K562 (cell line): Measurements from ENCODE around the gene TIMM9. TPM values are rescaled to one million over a fixed set of nuclear protein-coding genes. Genes with fewer than 3 reads are reported as not detected.

Source experiments
- CREM ChIP-seq: IDR thresholded peaks from 2 replicates; pipeline ENCODE4 v1.6.1; 2014; ENCODE audit warnings: antibody characterized with exemption, low read depth
- HOXB6 ChIP-seq: fragments of 250-450 bp; sonication (Bioruptor Pico); IDR thresholded peaks from 2 replicates; pipeline ENCODE4 v1.5.1; 2022; ENCODE audit warnings: mild to moderate bottlenecking, borderline replicate concordance
- KAT2B ChIP-seq: IDR thresholded peaks from one replicate; pipeline ENCODE4 v1.6.1; 2012; ENCODE audit warnings: low read depth, mild to moderate bottlenecking, control low read depth, inconsistent platforms, low read length, moderate library complexity
- MAFF ChIP-seq: IDR thresholded peaks from 2 replicates; pipeline ENCODE4 v1.6.1; 2012; ENCODE audit warnings: low read length, improper control_type of control experiment
- MTA2 ChIP-seq: fragments of 450-650 bp; IDR thresholded peaks from 2 replicates; pipeline ENCODE4 v1.6.1; 2016; ENCODE audit warnings: low read depth
- MTA3 ChIP-seq: fragments of 450-650 bp; formaldehyde crosslinking; IDR thresholded peaks from 2 replicates; pipeline ENCODE4 v1.6.1; 2017; ENCODE audit warnings: mild to moderate bottlenecking, borderline replicate concordance
- MYBL2 ChIP-seq, 2 experiments: fragments of 450-650 bp in 1 of 2; sonication (generic) in 1 of 2; formaldehyde crosslinking in 1 of 2; IDR thresholded peaks; 2 replicates each; pipeline versions ENCODE4 v1.6.1 to v1.8.1; 2017 to 2022; ENCODE audit warnings: borderline replicate concordance in 1 of 2, inconsistent platforms in 1 of 2, low read depth in 1 of 2, mild to moderate bottlenecking in 1 of 2, missing genetic modification reagents in 1 of 2, moderate library complexity in 1 of 2
- NBN ChIP-seq: fragments of 450-650 bp; IDR thresholded peaks from 2 replicates; pipeline ENCODE4 v1.6.1; 2016; ENCODE audit warnings: low read depth, mild to moderate bottlenecking
- PHB2 ChIP-seq: fragments of 450-650 bp; IDR thresholded peaks from 2 replicates; pipeline ENCODE4 v1.6.1; 2017; ENCODE audit warnings: low read depth
- POLR2AphosphoS5 ChIP-seq: IDR thresholded peaks from 2 replicates; pipeline ENCODE4 v1.6.1; 2011; ENCODE audit warnings: mild to moderate bottlenecking, low read depth, low read length, moderate library complexity; ENCODE audit not compliant: control insufficient read depth, insufficient read depth
- RBM34 ChIP-seq: fragments of 200-400 bp; formaldehyde crosslinking; IDR thresholded peaks from 2 replicates; pipeline ENCODE4 v1.6.1; 2018; ENCODE audit warnings: low read length, borderline replicate concordance; ENCODE audit not compliant: insufficient read depth
- RUNX1 ChIP-seq: sonication (generic); IDR thresholded peaks from 2 replicates; pipeline ENCODE4 v1.6.1; 2016; ENCODE audit warnings: antibody characterized with exemption, low read depth
- SIN3B ChIP-seq: fragments of 450-650 bp; IDR thresholded peaks from 2 replicates; pipeline ENCODE4 v1.6.1; 2017; ENCODE audit warnings: low read depth, mild to moderate bottlenecking, moderate library complexity
- SNIP1 ChIP-seq: fragments of 450-650 bp; IDR thresholded peaks from 2 replicates; pipeline ENCODE4 v1.7.1; 2017; ENCODE audit warnings: low read depth, mild to moderate bottlenecking
- TARDBP ChIP-seq: fragments of 450-650 bp; IDR thresholded peaks from 2 replicates; pipeline ENCODE4 v1.6.1; 2016
- THRAP3 ChIP-seq: fragments of 450-650 bp; IDR thresholded peaks from 2 replicates; pipeline ENCODE4 v1.6.1; 2016; ENCODE audit warnings: mild to moderate bottlenecking, inconsistent platforms, borderline replicate concordance
- TOE1 ChIP-seq, 2 experiments: fragments of 450-650 bp in 1 of 2; sonication (generic) in 1 of 2; formaldehyde crosslinking in 1 of 2; IDR thresholded peaks; 2 replicates each; pipeline versions ENCODE4 v1.7.1 to v1.8.0; 2016 to 2022; ENCODE audit warnings: borderline replicate concordance in 2 of 2, mild to moderate bottlenecking in 2 of 2, antibody characterized with exemption in 1 of 2, inconsistent platforms in 1 of 2, low read depth in 1 of 2, missing genetic modification reagents in 1 of 2, moderate library complexity in 1 of 2
- ZKSCAN3 ChIP-seq: fragments of 250-450 bp; sonication (Bioruptor Pico); IDR thresholded peaks from 2 replicates; pipeline ENCODE4 v1.4.0; 2020
- ZNF583 ChIP-seq: fragments of 250-450 bp; sonication (Bioruptor Pico); IDR thresholded peaks from 2 replicates; pipeline ENCODE4 v1.4.0; 2020
- ZNF75A ChIP-seq: fragments of 450-650 bp; formaldehyde crosslinking; IDR thresholded peaks from 2 replicates; pipeline ENCODE4 v1.4.0; 2020; ENCODE audit warnings: mild to moderate bottlenecking
- polyA plus RNA-seq, 8 experiments: library from polyadenylated mRNA; depleted of rRNA in 4 of 8; stranded (reverse) in 5 of 8; unstranded in 3 of 8; fragments of >200 nt; fragmentation: Nextera tagmentation in 2 of 8; fragmentation: Illumina TruSeq in 1 of 8; extraction: Ambion mirVana in 2 of 8; extraction: Trizol in 1 of 8; gene quantifications; 2 replicates each; pipeline versions ENCODE4 v1.2.1 to v1.2.3, GENCODE V29; 2011 to 2014; ENCODE audit warnings: inconsistent platforms in 1 of 8, missing spikeins in 1 of 8
- total RNA-seq, 7 experiments: library from RNA; depleted of rRNA in 6 of 7; stranded (reverse); fragments of >200 nt in 6 of 7; fragmentation: Illumina TruSeq in 2 of 7; extraction: Trizol in 2 of 7; gene quantifications; 2 replicates each; pipeline versions ENCODE4 v1.2.1 to v1.2.3, GENCODE V29; 2011 to 2021; ENCODE audit warnings: low replicate concordance in 1 of 7
- TF ChIP-seq, protein P1 (sequence below), 3 experiments: fragments of 200-800 bp in 1 of 3; fragments of 250-450 bp in 1 of 3; fragments of 450-650 bp in 1 of 3; sonication (Bioruptor Pico) in 1 of 3; sonication (Bioruptor generic) in 1 of 3; formaldehyde crosslinking in 1 of 3; IDR thresholded peaks; 2 replicates each; pipeline versions ENCODE4 v1.6.1 to v1.8.0; 2016 to 2022; ENCODE audit warnings: mild to moderate bottlenecking in 2 of 3, missing genetic modification characterization in 2 of 3, missing compliant biosample characterization in 1 of 3, moderate library complexity in 1 of 3
- TF ChIP-seq, protein P2 (sequence below): sonication (generic); formaldehyde crosslinking; IDR thresholded peaks from 2 replicates; pipeline ENCODE4 v1.8.1; 2022; ENCODE audit warnings: missing genetic modification reagents
- TF ChIP-seq, protein P3 (sequence below): fragments of 450-650 bp; IDR thresholded peaks from 2 replicates; pipeline ENCODE4 v1.6.1; 2014; ENCODE audit warnings: low read depth, mild to moderate bottlenecking, moderate library complexity, borderline replicate concordance

Gene TIMM9
- total and polyA plus RNA-seq, 9 of the 15 experiments (the other 6 are each of a cell fraction or from before 2014, with no cell fraction given), result 28.0 to 101 (median 54.3) TPM

DNA sequence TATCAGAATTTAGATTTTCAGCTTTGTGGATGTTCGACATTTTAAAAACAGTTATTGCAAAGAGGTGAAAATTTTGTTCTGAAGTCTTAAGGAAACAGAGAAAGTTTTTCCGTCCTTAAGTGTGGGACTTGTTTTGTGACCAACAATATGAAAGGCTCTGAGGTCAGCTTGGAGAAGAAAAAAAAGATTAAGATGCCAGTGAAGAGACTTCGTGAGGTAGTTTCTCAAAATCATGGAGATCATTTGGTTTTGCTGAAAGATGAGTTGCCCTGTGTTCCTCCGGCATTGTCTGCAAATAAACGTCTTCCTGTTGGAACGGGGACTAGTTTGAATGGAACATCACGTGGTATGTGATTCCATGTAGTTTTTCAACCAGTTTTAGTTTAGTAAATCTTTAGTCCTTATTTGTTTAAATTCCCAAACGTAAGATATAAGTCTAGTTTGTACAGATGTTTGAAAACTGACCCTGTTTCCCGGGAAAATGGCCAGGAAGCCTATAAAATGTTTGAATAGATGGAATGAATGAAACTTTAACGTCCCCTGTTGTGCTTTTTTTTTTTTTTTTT lies 870 bp upstream of the TIMM9 start (continued):
- TF ChIP-seq MAFF, result no peak
- TF ChIP-seq, protein P1, sequence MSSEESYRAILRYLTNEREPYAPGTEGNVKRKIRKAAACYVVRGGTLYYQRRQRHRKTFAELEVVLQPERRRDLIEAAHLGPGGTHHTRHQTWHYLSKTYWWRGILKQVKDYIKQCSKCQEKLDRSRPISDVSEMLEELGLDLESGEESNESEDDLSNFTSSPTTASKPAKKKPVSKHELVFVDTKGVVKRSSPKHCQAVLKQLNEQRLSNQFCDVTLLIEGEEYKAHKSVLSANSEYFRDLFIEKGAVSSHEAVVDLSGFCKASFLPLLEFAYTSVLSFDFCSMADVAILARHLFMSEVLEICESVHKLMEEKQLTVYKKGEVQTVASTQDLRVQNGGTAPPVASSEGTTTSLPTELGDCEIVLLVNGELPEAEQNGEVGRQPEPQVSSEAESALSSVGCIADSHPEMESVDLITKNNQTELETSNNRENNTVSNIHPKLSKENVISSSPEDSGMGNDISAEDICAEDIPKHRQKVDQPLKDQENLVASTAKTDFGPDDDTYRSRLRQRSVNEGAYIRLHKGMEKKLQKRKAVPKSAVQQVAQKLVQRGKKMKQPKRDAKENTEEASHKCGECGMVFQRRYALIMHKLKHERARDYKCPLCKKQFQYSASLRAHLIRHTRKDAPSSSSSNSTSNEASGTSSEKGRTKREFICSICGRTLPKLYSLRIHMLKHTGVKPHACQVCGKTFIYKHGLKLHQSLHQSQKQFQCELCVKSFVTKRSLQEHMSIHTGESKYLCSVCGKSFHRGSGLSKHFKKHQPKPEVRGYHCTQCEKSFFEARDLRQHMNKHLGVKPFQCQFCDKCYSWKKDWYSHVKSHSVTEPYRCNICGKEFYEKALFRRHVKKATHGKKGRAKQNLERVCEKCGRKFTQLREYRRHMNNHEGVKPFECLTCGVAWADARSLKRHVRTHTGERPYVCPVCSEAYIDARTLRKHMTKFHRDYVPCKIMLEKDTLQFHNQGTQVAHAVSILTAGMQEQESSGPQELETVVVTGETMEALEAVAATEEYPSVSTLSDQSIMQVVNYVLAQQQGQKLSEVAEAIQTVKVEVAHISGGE (CRISPR knock-in tag; IDR thresholded peaks at IDR 0.05), result peak in 2 of 3 experiments; percentile 60 to 85; a peak in 2 of 6 replicates
- TF ChIP-seq CREM, result no peak
- no peak for TF ChIP-seq MTA2
- peak; percentile 88 for TF ChIP-seq TOE1 (IDR thresholded peaks at IDR 0.05; ENCODE audit: borderline replicate concordance)
- no peak for TF ChIP-seq TOE1 (CRISPR knock-in tag; IDR thresholded peaks at IDR 0.05; ENCODE audit: borderline replicate concordance, low read depth)
- TF ChIP-seq RUNX1, result no peak
- no peak for TF ChIP-seq ZNF583 (CRISPR knock-in tag)
- no peak for TF ChIP-seq NBN
- TF ChIP-seq RBM34, result no peak
- no peak for TF ChIP-seq HOXB6 (CRISPR knock-in tag)
- TF ChIP-seq, protein P2, sequence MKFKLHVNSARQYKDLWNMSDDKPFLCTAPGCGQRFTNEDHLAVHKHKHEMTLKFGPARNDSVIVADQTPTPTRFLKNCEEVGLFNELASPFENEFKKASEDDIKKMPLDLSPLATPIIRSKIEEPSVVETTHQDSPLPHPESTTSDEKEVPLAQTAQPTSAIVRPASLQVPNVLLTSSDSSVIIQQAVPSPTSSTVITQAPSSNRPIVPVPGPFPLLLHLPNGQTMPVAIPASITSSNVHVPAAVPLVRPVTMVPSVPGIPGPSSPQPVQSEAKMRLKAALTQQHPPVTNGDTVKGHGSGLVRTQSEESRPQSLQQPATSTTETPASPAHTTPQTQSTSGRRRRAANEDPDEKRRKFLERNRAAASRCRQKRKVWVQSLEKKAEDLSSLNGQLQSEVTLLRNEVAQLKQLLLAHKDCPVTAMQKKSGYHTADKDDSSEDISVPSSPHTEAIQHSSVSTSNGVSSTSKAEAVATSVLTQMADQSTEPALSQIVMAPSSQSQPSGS (CRISPR knock-in tag), result no peak
- TF ChIP-seq SNIP1, result no peak
- TF ChIP-seq POLR2AphosphoS5, result no peak
- no peak for TF ChIP-seq PHB2
- no peak for TF ChIP-seq SIN3B
- TF ChIP-seq, protein P3, sequence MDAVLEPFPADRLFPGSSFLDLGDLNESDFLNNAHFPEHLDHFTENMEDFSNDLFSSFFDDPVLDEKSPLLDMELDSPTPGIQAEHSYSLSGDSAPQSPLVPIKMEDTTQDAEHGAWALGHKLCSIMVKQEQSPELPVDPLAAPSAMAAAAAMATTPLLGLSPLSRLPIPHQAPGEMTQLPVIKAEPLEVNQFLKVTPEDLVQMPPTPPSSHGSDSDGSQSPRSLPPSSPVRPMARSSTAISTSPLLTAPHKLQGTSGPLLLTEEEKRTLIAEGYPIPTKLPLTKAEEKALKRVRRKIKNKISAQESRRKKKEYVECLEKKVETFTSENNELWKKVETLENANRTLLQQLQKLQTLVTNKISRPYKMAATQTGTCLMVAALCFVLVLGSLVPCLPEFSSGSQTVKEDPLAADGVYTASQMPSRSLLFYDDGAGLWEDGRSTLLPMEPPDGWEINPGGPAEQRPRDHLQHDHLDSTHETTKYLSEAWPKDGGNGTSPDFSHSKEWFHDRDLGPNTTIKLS, result no peak
- TF ChIP-seq TARDBP, result no peak
- TF ChIP-seq ZNF75A, result no peak
- peak; percentile 41; the same call in 1 of the 2 replicates for TF ChIP-seq MYBL2 (IDR thresholded peaks at IDR 0.05; ENCODE audit: low read depth)
- TF ChIP-seq MYBL2 (CRISPR knock-in tag; IDR thresholded peaks at IDR 0.05; ENCODE audit: borderline replicate concordance), result no peak
- TF ChIP-seq MTA3, result no peak
- no peak for TF ChIP-seq ZKSCAN3 (CRISPR knock-in tag)
- no peak for TF ChIP-seq KAT2B
- no peak for TF ChIP-seq THRAP3
